ENCODE data around the gene ST6GALNAC3.

- TF ChIP-seq CTCF (IDR thresholded peaks at IDR 0.05; ENCODE audit: low read depth, low read length, poor library complexity, severe bottlenecking) (no peak), EZH2phosphoT487 (IDR thresholded peaks at IDR 0.05; ENCODE audit: borderline replicate concordance, low read length) (no peak)
These were observed 389.3 kb downstream of the ST6GALNAC3 start for GRCh38 chr1:76463849-76464248.
